GM18873 (cell line): ENCODE data around the gene TRPM2.

Source experiments
- ATAC-seq: cut with Tn5 transposase; IDR thresholded peaks from one replicate; pipeline ENCODE4 v1.9.1; 2021; ENCODE audit warnings: mild to moderate bottlenecking, moderate library complexity, moderate number of reproducible peaks; ENCODE audit not compliant: unreplicated experiment, low FRiP score

TRPM2 gene

GRCh38 chr21:44455524-44456213 is 102.2 kb downstream of the TRPM2 start:
- no peak for ATAC-seq

GRCh38 chr21:44456214-44456914 is 102.9 kb downstream of the TRPM2 start:
- no peak for ATAC-seq

- no peak for ATAC-seq
Observed at GRCh38 chr21:44456915-44457736, 103.7 kb downstream of the TRPM2 start.

- no peak for ATAC-seq
Observed at GRCh38 chr21:44458971-44459711, 105.7 kb downstream of the TRPM2 start.

GRCh38 chr21:44459712-44460440 is 106.5 kb downstream of the TRPM2 start:
- no peak for ATAC-seq

- ATAC-seq, result no peak
Observed at GRCh38 chr21:44460441-44460755, 107.0 kb downstream of the TRPM2 start.

GRCh38 chr21:44461005-44461404 is 107.6 kb downstream of the TRPM2 start:
- no peak for ATAC-seq

GRCh38 chr21:44461464-44462001 is 108.1 kb downstream of the TRPM2 start:
- ATAC-seq, result no peak

GRCh38 chr21:44462086-44462833 is 108.8 kb downstream of the TRPM2 start:
- no peak for ATAC-seq

GRCh38 chr21:44462834-44463200 is 109.4 kb downstream of the TRPM2 start:
- no peak for ATAC-seq

GRCh38 chr21:44463724-44464123 is 110.3 kb downstream of the TRPM2 start:
- ATAC-seq, result no peak

GRCh38 chr21:44464351-44464750 is 110.9 kb downstream of the TRPM2 start:
- ATAC-seq, result no peak

GRCh38 chr21:44466351-44466954 is 113.0 kb downstream of the TRPM2 start:
- no peak for ATAC-seq

GRCh38 chr21:44466996-44467858 is 113.8 kb downstream of the TRPM2 start:
- ATAC-seq, result no peak

GRCh38 chr21:44467859-44468195 is 114.4 kb downstream of the TRPM2 start:
- no peak for ATAC-seq

GRCh38 chr21:44471341-44471740 is 117.9 kb downstream of the TRPM2 start:
- ATAC-seq, result no peak

GRCh38 chr21:44471996-44472395 is 118.6 kb downstream of the TRPM2 start:
- ATAC-seq, result no peak
